Measurements from ENCODE around the gene GLRA1. TPM values are rescaled to one million over a fixed set of nuclear protein-coding genes. Genes with fewer than 3 reads are reported as not detected.

Gene GLRA1
- total and polyA plus RNA-seq, 2 experiments from 2014 or later, result not detected

- in situ Hi-C loops (cut with MboI), result no loop called here
- H2AFZ ChIP-seq, result no peak overlapping the region
- H3F3A ChIP-seq (ENCODE audit: insufficient read depth), result peaks cover 57% of the 10 kb centered on the region
- no peak overlapping the region for H3K4me3 ChIP-seq
- H3K27ac ChIP-seq, result no peak overlapping the region
- peaks cover 25% of the 10 kb centered on the region for H3K4me1 ChIP-seq (ENCODE audit: insufficient read depth)
- no peak for DNase-seq
- H3K36me3 ChIP-seq (ENCODE audit: low read depth), result peaks cover 74% of the 10 kb centered on the region
- 94 to 98% methylated on average over 2 of the region's 2 CpGs for WGBS, 2 experiments (ENCODE audit: low coverage in 1 of 2, low lambda C conversion rate in 2 of 2, missing lambda C conversion rate in 2 of 2)
- no peaks in the 10 kb centered on the region for H3K9me2 ChIP-seq (ENCODE audit: insufficient read depth)
- no peak overlapping the region for H3K9ac ChIP-seq
- H3K4me2 ChIP-seq (ENCODE audit: unreplicated experiment), result no peak overlapping the region
- peaks cover 95% of the 10 kb centered on the region for H3K79me2 ChIP-seq (ENCODE audit: insufficient read depth)
- no peaks in the 10 kb centered on the region for H3K27me3 ChIP-seq (replicated peaks; ENCODE audit: insufficient read depth)
- H3K9me3 ChIP-seq (ENCODE audit: low read depth), result no peaks in the 10 kb centered on the region
- peaks cover 4% of the 10 kb centered on the region; the same call in 1 of the 2 replicates for H4K20me1 ChIP-seq (ENCODE audit: insufficient read depth)
- TF ChIP-seq EZH2phosphoT487 (IDR thresholded peaks at IDR 0.05; ENCODE audit: insufficient read depth, low read depth) (no peak), EZH2 (IDR thresholded peaks at IDR 0.05; ENCODE audit: insufficient read depth, poor library complexity, severe bottlenecking) (no peak)
Measured at GRCh38 chr5:151800532-151800931, 124.1 kb downstream of the GLRA1 start.

DNA sequence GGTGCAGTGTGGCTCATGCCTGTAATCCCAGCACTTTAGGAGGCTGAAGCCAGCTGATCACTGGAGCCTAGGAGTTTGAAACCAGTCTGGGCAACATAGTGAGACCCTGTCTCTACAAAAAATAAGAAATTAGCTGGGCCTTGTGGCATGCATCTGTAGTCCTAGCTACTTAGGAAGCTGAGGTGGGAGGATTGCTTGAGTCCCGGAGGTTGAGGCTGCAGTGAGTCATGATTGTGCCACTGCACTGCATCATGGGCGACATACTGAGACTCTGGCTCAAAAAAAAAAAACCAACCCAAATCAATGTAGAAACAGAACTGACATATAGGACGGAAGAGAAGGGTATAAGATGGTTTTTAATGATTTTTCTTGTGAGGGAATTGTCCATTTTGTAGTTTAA, 125.2 kb downstream of the GLRA1 start:
- in situ Hi-C loops (cut with MboI), result no loop called here
- peak overlapping the region; percentile 9 for H3K27ac ChIP-seq

GRCh38 chr5:151798674-151799073, 126.0 kb downstream of the GLRA1 start:
- Histone ChIP-seq H3K4me2 (ENCODE audit: unreplicated experiment) (no peak overlapping the region), H3K9me3 (ENCODE audit: low read depth) (no peaks in the 10 kb centered on the region), H3K79me2 (ENCODE audit: insufficient read depth) (peaks cover 99% of the 10 kb centered on the region), H3K4me3 (no peak overlapping the region), H3K36me3 (ENCODE audit: low read depth) (peaks cover 85% of the 10 kb centered on the region), H4K20me1 (ENCODE audit: insufficient read depth) (0 out of 2 replicates have a peak, but pooled peaks cover 4% of the 10 kb centered on the region), H3K4me1 (ENCODE audit: insufficient read depth) (peaks cover 13% of the 10 kb centered on the region), H3K27ac (peak overlapping the region; percentile 9; the same call in 1 of the 2 replicates), H3K9me2 (ENCODE audit: insufficient read depth) (no peaks in the 10 kb centered on the region), H3F3A (ENCODE audit: insufficient read depth) (peaks cover 50% of the 10 kb centered on the region), H2AFZ (no peak overlapping the region), H3K9ac (no peak overlapping the region), H3K27me3 (replicated peaks; ENCODE audit: insufficient read depth) (no peaks in the 10 kb centered on the region)
- WGBS, 2 experiments (ENCODE audit: low coverage in 1 of 2, low lambda C conversion rate in 2 of 2, missing lambda C conversion rate in 2 of 2), result 93 to 96% methylated on average over 3 of the region's 3 CpGs
- TF ChIP-seq EZH2 (IDR thresholded peaks at IDR 0.05; ENCODE audit: insufficient read depth, poor library complexity, severe bottlenecking) (no peak), EZH2phosphoT487 (IDR thresholded peaks at IDR 0.05; ENCODE audit: insufficient read depth, low read depth) (no peak)
- in situ Hi-C loops (cut with MboI), result no loop called here
- DNase-seq, result no peak

More for the DNA sequence above, 125.2 kb downstream of the GLRA1 start:
- DNase-seq, result peak; percentile 58
- H3F3A ChIP-seq (ENCODE audit: insufficient read depth), result peaks cover 55% of the 10 kb centered on the region
- no peak overlapping the region for H3K9ac ChIP-seq
- H3K4me2 ChIP-seq (ENCODE audit: unreplicated experiment), result no peak overlapping the region
- peaks cover 97% of the 10 kb centered on the region for H3K79me2 ChIP-seq (ENCODE audit: insufficient read depth)
- H3K36me3 ChIP-seq (ENCODE audit: low read depth), result peaks cover 85% of the 10 kb centered on the region
- H4K20me1 ChIP-seq (ENCODE audit: insufficient read depth), result 0 out of 2 replicates have a peak, but pooled peaks cover 4% of the 10 kb centered on the region
- no peak overlapping the region for H3K4me3 ChIP-seq
- no peaks in the 10 kb centered on the region for H3K27me3 ChIP-seq (replicated peaks; ENCODE audit: insufficient read depth)
- 51 to 57% methylated on average over 3 of the region's 3 CpGs for WGBS, 2 experiments (ENCODE audit: low coverage in 1 of 2, low lambda C conversion rate in 2 of 2, missing lambda C conversion rate in 2 of 2)
- H3K9me3 ChIP-seq (ENCODE audit: low read depth), result no peaks in the 10 kb centered on the region
- H3K4me1 ChIP-seq (ENCODE audit: insufficient read depth), result peaks cover 13% of the 10 kb centered on the region
- H3K9me2 ChIP-seq (ENCODE audit: insufficient read depth), result no peaks in the 10 kb centered on the region
- TF ChIP-seq EZH2 (IDR thresholded peaks at IDR 0.05; ENCODE audit: insufficient read depth, poor library complexity, severe bottlenecking), result no peak
- TF ChIP-seq EZH2phosphoT487 (IDR thresholded peaks at IDR 0.05; ENCODE audit: insufficient read depth, low read depth), result no peak
- H2AFZ ChIP-seq, result no peak overlapping the region

DNA sequence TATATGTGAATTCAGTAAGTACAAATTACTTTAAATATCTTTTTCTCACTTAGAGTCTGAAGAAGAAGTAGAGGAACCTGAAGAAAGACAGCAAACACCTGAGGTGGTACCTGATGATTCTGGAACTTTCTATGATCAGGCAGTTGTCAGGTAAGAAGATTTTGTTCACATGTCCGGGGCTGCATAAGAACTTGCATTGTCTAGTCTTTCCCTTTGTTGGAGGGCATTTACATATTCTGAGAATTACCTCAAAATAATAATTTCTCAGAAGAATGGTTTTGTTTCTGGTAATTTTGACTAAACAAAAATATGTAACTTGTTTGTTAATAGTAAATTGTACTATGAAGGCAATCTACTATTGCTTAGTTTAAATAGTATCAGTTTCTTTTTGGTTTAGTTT, 129.2 kb downstream of the GLRA1 start:
- H3F3A ChIP-seq (ENCODE audit: insufficient read depth), result peaks cover 38% of the 10 kb centered on the region
- no peak overlapping the region for H3K9ac ChIP-seq
- no peaks in the 10 kb centered on the region for H3K9me2 ChIP-seq (ENCODE audit: insufficient read depth)
- 0 out of 2 replicates have a peak, but pooled peaks cover 4% of the 10 kb centered on the region for H4K20me1 ChIP-seq (ENCODE audit: insufficient read depth)
- 91 to 100% methylated on average over 1 of the region's 1 CpG for WGBS, 2 experiments (ENCODE audit: low coverage in 1 of 2, low lambda C conversion rate in 2 of 2, missing lambda C conversion rate in 2 of 2)
- no peak overlapping the region for H3K4me3 ChIP-seq
- TF ChIP-seq EZH2phosphoT487 (IDR thresholded peaks at IDR 0.05; ENCODE audit: insufficient read depth, low read depth), result no peak
- TF ChIP-seq EZH2 (IDR thresholded peaks at IDR 0.05; ENCODE audit: insufficient read depth, poor library complexity, severe bottlenecking), result no peak
- no peak overlapping the region for H3K4me2 ChIP-seq (ENCODE audit: unreplicated experiment)
- no peaks in the 10 kb centered on the region for H3K27me3 ChIP-seq (replicated peaks; ENCODE audit: insufficient read depth)
- H3K27ac ChIP-seq, result no peak overlapping the region
- H2AFZ ChIP-seq, result no peak overlapping the region
- H3K79me2 ChIP-seq (ENCODE audit: insufficient read depth), result peaks cover 100% of the 10 kb centered on the region
- peaks cover 13% of the 10 kb centered on the region for H3K4me1 ChIP-seq (ENCODE audit: insufficient read depth)
- no peak for DNase-seq
- in situ Hi-C loops (cut with MboI), result no loop called here
- peaks cover 91% of the 10 kb centered on the region for H3K36me3 ChIP-seq (ENCODE audit: low read depth)
- H3K9me3 ChIP-seq (ENCODE audit: low read depth), result no peaks in the 10 kb centered on the region

Measured in GM23248 (cell line).